ENCODE measurements around the gene UBR1.
"Not testable (repeated sequence)": the region's sequence is repeated elsewhere in the genome, so short reads cannot be mapped to it uniquely, and the experiment has no call there.

UBR1 gene

GRCh38 chr15:43048935-43049334, 56.9 kb downstream of the UBR1 start:
- no peak for DNase-seq (ENCODE audit: low spot score)

- DNase-seq (ENCODE audit: low spot score): no peak
Measured at GRCh38 chr15:43046484-43046883, 59.4 kb downstream of the UBR1 start.

GRCh38 chr15:43042885-43043284, 63.0 kb downstream of the UBR1 start:
- DNase-seq (ENCODE audit: low spot score): no peak

- DNase-seq (ENCODE audit: low spot score): not testable (repeated sequence)
Measured at GRCh38 chr15:43041085-43041484, 64.8 kb downstream of the UBR1 start.

GRCh38 chr15:43035240-43035639, 70.6 kb downstream of the UBR1 start:
- not testable (repeated sequence) for DNase-seq (ENCODE audit: low spot score)

- DNase-seq (ENCODE audit: low spot score): no peak
Measured at GRCh38 chr15:43029476-43029875, 76.4 kb downstream of the UBR1 start.

- no peak for DNase-seq (ENCODE audit: low spot score)
Measured at GRCh38 chr15:43025150-43025549, 80.7 kb downstream of the UBR1 start.

- DNase-seq (ENCODE audit: low spot score): not testable (repeated sequence)
Measured at GRCh38 chr15:43014671-43015070, 91.2 kb downstream of the UBR1 start.

GRCh38 chr15:43009206-43009605, 96.6 kb downstream of the UBR1 start:
- DNase-seq (ENCODE audit: low spot score): no peak

GRCh38 chr15:43008150-43008549, 97.7 kb downstream of the UBR1 start:
- DNase-seq (ENCODE audit: low spot score): no peak

GRCh38 chr15:43007551-43007950, 98.3 kb downstream of the UBR1 start:
- no peak for DNase-seq (ENCODE audit: low spot score)

- no peak for DNase-seq (ENCODE audit: low spot score)
Measured at GRCh38 chr15:43006991-43007390, 98.8 kb downstream of the UBR1 start.

GRCh38 chr15:43004886-43005595, 100.8 kb downstream of the UBR1 start:
- not testable (repeated sequence) for DNase-seq (ENCODE audit: low spot score)

- DNase-seq (ENCODE audit: low spot score): no peak
Measured at GRCh38 chr15:42999201-42999779, 106.5 kb downstream of the UBR1 start.

- DNase-seq (ENCODE audit: low spot score): no peak
Measured at GRCh38 chr15:42996871-42997270, 109.0 kb downstream of the UBR1 start.

- no peak for DNase-seq (ENCODE audit: low spot score)
Measured at GRCh38 chr15:42994546-42994945, 111.3 kb downstream of the UBR1 start.

GRCh38 chr15:42992626-42993025, 113.2 kb downstream of the UBR1 start:
- DNase-seq (ENCODE audit: low spot score): no peak

GRCh38 chr15:42986693-42987342, 119.0 kb downstream of the UBR1 start:
- no peak for DNase-seq (ENCODE audit: low spot score)

GRCh38 chr15:42984493-42985034, 121.3 kb downstream of the UBR1 start:
- no peak for DNase-seq (ENCODE audit: low spot score)

- DNase-seq (ENCODE audit: low spot score): not testable (repeated sequence)
Measured at GRCh38 chr15:42979113-42979512, 126.7 kb downstream of the UBR1 start.

- no peak for DNase-seq (ENCODE audit: low spot score)
Measured at GRCh38 chr15:42974202-42974862, 131.5 kb downstream of the UBR1 start.

GRCh38 chr15:42973114-42973513, 132.7 kb downstream of the UBR1 start:
- DNase-seq (ENCODE audit: low spot score): no peak

GRCh38 chr15:42971830-42972229, 134.0 kb downstream of the UBR1 start:
- DNase-seq (ENCODE audit: low spot score): no peak
